Measurements from ENCODE around the gene ALG12. TPM values are rescaled to one million over a fixed set of nuclear protein-coding genes. Genes with fewer than 3 reads are reported as not detected.
A peak's percentile ranks its signal among the peaks of the same experiment; 100 is the strongest.

The ALG12 gene
- total RNA-seq, 4 donors from 2014 or later: 17.3 to 25.5 (median 22.1) TPM

- no peaks in the 10 kb centered on the region for H3K9me3 ChIP-seq
- TF ChIP-seq CTCF (IDR thresholded peaks at IDR 0.05) (no peak), POLR2A (IDR thresholded peaks at IDR 0.05) (no peak)
These were observed 40.6 kb downstream of the ALG12 start for GRCh38 chr22:49877642-49878041.

GRCh38 chr22:49873228-49873940, 44.9 kb downstream of the ALG12 start:
- H3K4me1 ChIP-seq: no peaks in the 10 kb centered on the region
- TF ChIP-seq CTCF (IDR thresholded peaks at IDR 0.05): no peak
- no peak for TF ChIP-seq POLR2A (IDR thresholded peaks at IDR 0.05)
- no peak overlapping the region for H3K27ac ChIP-seq
- no peaks in the 10 kb centered on the region for H3K9me3 ChIP-seq
- no peaks in the 10 kb centered on the region for H3K36me3 ChIP-seq
- no peaks in the 10 kb centered on the region for H3K27me3 ChIP-seq
- no peak overlapping the region for H3K4me3 ChIP-seq
- no peak for DNase-seq

More at GRCh38 chr22:49877642-49878041, 40.6 kb downstream of the ALG12 start:
- Histone ChIP-seq H3K27ac (no peak overlapping the region), H3K36me3 (no peaks in the 10 kb centered on the region), H3K27me3 (no peaks in the 10 kb centered on the region), H3K4me1 (no peaks in the 10 kb centered on the region), H3K4me3 (no peak overlapping the region)
- no peak for DNase-seq

GRCh38 chr22:49872347-49872746, 45.9 kb downstream of the ALG12 start:
- Histone ChIP-seq H3K27me3 (no peaks in the 10 kb centered on the region), H3K27ac (no peak overlapping the region), H3K4me3 (no peak overlapping the region), H3K36me3 (no peaks in the 10 kb centered on the region), H3K4me1 (no peaks in the 10 kb centered on the region), H3K9me3 (no peaks in the 10 kb centered on the region)
- no peak for TF ChIP-seq CTCF (IDR thresholded peaks at IDR 0.05)
- no peak for TF ChIP-seq POLR2A (IDR thresholded peaks at IDR 0.05)
- DNase-seq: no peak

- Histone ChIP-seq H3K9me3 (no peaks in the 10 kb centered on the region), H3K36me3 (no peaks in the 10 kb centered on the region), H3K27ac (no peak overlapping the region), H3K4me3 (no peak overlapping the region), H3K4me1 (no peaks in the 10 kb centered on the region), H3K27me3 (no peaks in the 10 kb centered on the region)
- no peak for TF ChIP-seq CTCF (IDR thresholded peaks at IDR 0.05)
- no peak for TF ChIP-seq POLR2A (IDR thresholded peaks at IDR 0.05)
- DNase-seq: no peak
These were observed 46.8 kb downstream of the ALG12 start for GRCh38 chr22:49871482-49871881.

- no peak for TF ChIP-seq CTCF (IDR thresholded peaks at IDR 0.05)
- TF ChIP-seq POLR2A (IDR thresholded peaks at IDR 0.05): no peak
- Histone ChIP-seq H3K27me3 (no peaks in the 10 kb centered on the region), H3K27ac (peak overlapping the region in 2 of 4 donors; percentile 17 to 47), H3K4me1 (no peaks in the 10 kb centered on the region), H3K36me3 (no peaks in the 10 kb centered on the region), H3K4me3 (no peak overlapping the region), H3K9me3 (no peaks in the 10 kb centered on the region)
- DNase-seq: no peak
These were observed 48.2 kb downstream of the ALG12 start for GRCh38 chr22:49869845-49870712.

All from Peyer's patch (tissue), 4 donors.